Mesenchymal stem cell (in vitro differentiated cells and primary cell): ENCODE data around the gene C5AR1.

ENCODE experiments used
- DNase-seq: peaks from one replicate; pipeline ENCODE4 v3.0.0-alpha.2; 2013
- H2AFZ ChIP-seq: one replicate; pipeline ENCODE4 v1.6.1; 2013; ENCODE audit warnings: low read depth, mild to moderate bottlenecking, control low read depth, inconsistent platforms, low read length, moderate library complexity
- H2AK5ac ChIP-seq: 2 replicates; pipeline ENCODE4 v1.6.1; 2013; ENCODE audit warnings: low read length, moderate library complexity, mild to moderate bottlenecking, inconsistent platforms; ENCODE audit not compliant: severe bottlenecking
- H2BK120ac ChIP-seq: one replicate; pipeline ENCODE4 v1.6.1; 2013; ENCODE audit warnings: low read depth, mild to moderate bottlenecking, inconsistent platforms, low read length, moderate library complexity
- H2BK12ac ChIP-seq, 2 experiments: one replicate each; pipeline ENCODE4 v1.6.1; 2013; ENCODE audit warnings: inconsistent platforms in 2 of 2, low read length in 2 of 2, mild to moderate bottlenecking in 2 of 2, moderate library complexity in 2 of 2, control low read depth in 1 of 2
- H2BK15ac ChIP-seq: one replicate; pipeline ENCODE4 v1.6.1; 2013; ENCODE audit warnings: mild to moderate bottlenecking, low read depth, inconsistent platforms; ENCODE audit not compliant: poor library complexity, severe bottlenecking
- H2BK5ac ChIP-seq: 2 replicates; pipeline ENCODE4 v1.6.1; 2013; ENCODE audit warnings: low read depth, mild to moderate bottlenecking, low read length, control low read depth, inconsistent platforms; ENCODE audit not compliant: poor library complexity, severe bottlenecking
- H3K14ac ChIP-seq, 2 experiments: one replicate each; pipeline ENCODE4 v1.6.1; 2013; ENCODE audit warnings: inconsistent platforms in 2 of 2, low read length in 2 of 2, control low read depth in 1 of 2, mild to moderate bottlenecking in 1 of 2, moderate library complexity in 1 of 2
- H3K18ac ChIP-seq, 2 experiments: one replicate each; pipeline ENCODE4 v1.6.1; 2013; ENCODE audit warnings: inconsistent platforms in 2 of 2, low read length in 2 of 2, control low read depth in 1 of 2, low read depth in 1 of 2, mild to moderate bottlenecking in 1 of 2
- H3K23ac ChIP-seq, 2 experiments: one replicate each; pipeline ENCODE4 v1.6.1; 2013; ENCODE audit warnings: inconsistent platforms in 2 of 2, low read length in 2 of 2, mild to moderate bottlenecking in 2 of 2, moderate library complexity in 2 of 2, control low read depth in 1 of 2
- H3K27ac ChIP-seq: 2 replicates; pipeline ENCODE4 v1.5.1; 2013; ENCODE audit warnings: mild to moderate bottlenecking, moderate library complexity, low read length, control low read depth, inconsistent platforms; ENCODE audit not compliant: poor library complexity, severe bottlenecking
- H3K27me3 ChIP-seq, 2 experiments: 2 replicates each; pipeline versions ENCODE4 v1.6.1 to v1.7.0; 2013; ENCODE audit warnings: low read length in 2 of 2, mild to moderate bottlenecking in 2 of 2, moderate library complexity in 2 of 2, control low read depth in 1 of 2, inconsistent platforms in 1 of 2; ENCODE audit not compliant: control insufficient read depth in 1 of 2, insufficient read depth in 1 of 2
- H3K36me3 ChIP-seq, 2 experiments: 2 replicates each; pipeline versions ENCODE4 v1.6.1 to v1.7.0; 2013; ENCODE audit warnings: low read length in 2 of 2, control low read depth in 1 of 2, inconsistent platforms in 1 of 2, low read depth in 1 of 2, mild to moderate bottlenecking in 1 of 2; ENCODE audit not compliant: insufficient read depth in 2 of 2, control insufficient read depth in 1 of 2
- H3K4ac ChIP-seq, 2 experiments: one replicate each; pipeline ENCODE4 v1.6.1; 2013; ENCODE audit warnings: inconsistent platforms in 2 of 2, low read length in 2 of 2, mild to moderate bottlenecking in 2 of 2, moderate library complexity in 2 of 2, control low read depth in 1 of 2, low read depth in 1 of 2
- H3K4me1 ChIP-seq: 2 replicates; pipeline ENCODE4 v1.6.1; 2013; ENCODE audit warnings: low read depth, low read length, control low read depth; ENCODE audit not compliant: control insufficient read depth, insufficient read depth
- H3K4me2 ChIP-seq: 2 replicates; pipeline ENCODE4 v1.6.1; 2013; ENCODE audit warnings: low read length, mild to moderate bottlenecking, inconsistent platforms; ENCODE audit not compliant: poor library complexity, severe bottlenecking
- H3K4me3 ChIP-seq, 2 experiments: 2 replicates each; pipeline versions ENCODE4 v1.5.1 to v1.7.0; 2013; ENCODE audit warnings: low read length in 2 of 2, mild to moderate bottlenecking in 2 of 2, control low read depth in 1 of 2, low read depth in 1 of 2; ENCODE audit not compliant: insufficient read depth in 1 of 2
- H3K79me1 ChIP-seq: replicated peaks from 2 replicates; pipeline ENCODE4 v1.6.1; 2013; ENCODE audit warnings: mild to moderate bottlenecking, control low read depth, low read length, inconsistent platforms; ENCODE audit not compliant: poor library complexity, severe bottlenecking
- H3K9ac ChIP-seq: 2 replicates; pipeline ENCODE4 v1.7.0; 2013; ENCODE audit warnings: mild to moderate bottlenecking, low read length, moderate library complexity
- H3K9me3 ChIP-seq: 2 replicates; pipeline ENCODE4 v1.7.0; 2013; ENCODE audit warnings: mild to moderate bottlenecking, low read length; ENCODE audit not compliant: control insufficient read depth
- H4K8ac ChIP-seq: one replicate; pipeline ENCODE4 v1.6.1; 2013; ENCODE audit warnings: inconsistent platforms, mild to moderate bottlenecking, low read length, moderate library complexity
- H4K91ac ChIP-seq: one replicate; pipeline ENCODE4 v1.6.1; 2013; ENCODE audit warnings: mild to moderate bottlenecking, low read length, inconsistent platforms
- WGBS: methylation state at CpG from one replicate; pipeline ENCODE4 v1.1.7; 2013; ENCODE audit warnings: mixed read lengths; 5-methylcytosine and 5-hydroxymethylcytosine counted together

C5AR1 gene

GRCh38 chr19:47340477-47341208, 31.0 kb downstream of the C5AR1 start:
- no peak overlapping the region for H2AFZ ChIP-seq
- H3K4me2 ChIP-seq = no peak overlapping the region
- no peak overlapping the region for H3K4ac ChIP-seq
- no peak overlapping the region for H3K4me3 ChIP-seq
- H3K23ac ChIP-seq = no peak overlapping the region
- no peak overlapping the region for H2BK15ac ChIP-seq
- H3K9me3 ChIP-seq = no peaks in the 10 kb centered on the region
- H4K8ac ChIP-seq = no peak overlapping the region
- no peak overlapping the region for H2BK120ac ChIP-seq
- DNase-seq = no peak
- no peaks in the 10 kb centered on the region for H3K36me3 ChIP-seq
- H4K91ac ChIP-seq = peak overlapping the region; percentile 28
- no peak overlapping the region for H2AK5ac ChIP-seq
- no peak overlapping the region for H2BK12ac ChIP-seq
- 91% methylated on average over 29 of the region's 29 CpGs for WGBS
- H3K9ac ChIP-seq = no peak overlapping the region
- no peak overlapping the region for H2BK5ac ChIP-seq
- H3K27me3 ChIP-seq = peaks cover 7% of the 10 kb centered on the region in 2 experiments
- no peak overlapping the region for H3K14ac ChIP-seq
- no peaks in the 10 kb centered on the region for H3K79me1 ChIP-seq
- H3K18ac ChIP-seq = no peak overlapping the region
- H3K27ac ChIP-seq = no peak overlapping the region
- H3K4me1 ChIP-seq = peaks cover 1% of the 10 kb centered on the region

DNA sequence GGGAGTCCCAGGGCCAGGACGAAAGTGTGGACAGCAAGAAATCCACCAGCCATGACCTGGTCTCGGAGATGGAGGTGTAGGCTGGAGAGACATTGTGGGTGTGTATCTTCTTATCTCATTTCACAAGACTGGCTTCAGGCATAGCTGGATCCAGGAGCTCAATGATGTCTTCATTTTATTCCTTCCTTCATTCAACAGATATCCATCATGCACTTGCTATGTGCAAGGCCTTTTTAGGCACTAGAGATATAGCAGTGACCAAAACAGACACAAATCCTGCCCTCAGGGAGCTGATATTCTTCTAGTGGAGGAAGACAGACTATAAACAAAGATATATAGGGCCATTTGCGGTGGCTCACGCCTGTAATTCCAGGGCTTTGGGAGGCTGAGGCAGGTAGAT, 32.1 kb downstream of the C5AR1 start:
- Histone ChIP-seq H2BK5ac (no peak overlapping the region), H2BK120ac (no peak overlapping the region), H3K9ac (no peak overlapping the region), H3K27ac (no peak overlapping the region), H4K91ac (no peak overlapping the region), H2BK12ac (no peak overlapping the region), H3K14ac (no peak overlapping the region), H3K18ac (no peak overlapping the region), H4K8ac (no peak overlapping the region), H2AK5ac (no peak overlapping the region), H3K4me1 (peaks cover 1% of the 10 kb centered on the region), H2AFZ (no peak overlapping the region), H3K36me3 (no peaks in the 10 kb centered on the region), H3K4me3 (no peak overlapping the region), H3K27me3 (peaks cover 7% of the 10 kb centered on the region in 2 experiments), H3K4ac (no peak overlapping the region), H2BK15ac (no peak overlapping the region), H3K4me2 (no peak overlapping the region), H3K23ac (no peak overlapping the region), H3K9me3 (no peaks in the 10 kb centered on the region), H3K79me1 (no peaks in the 10 kb centered on the region)
- DNase-seq = no peak
- 100% methylated on average over 3 of the region's 4 CpGs for WGBS

DNA sequence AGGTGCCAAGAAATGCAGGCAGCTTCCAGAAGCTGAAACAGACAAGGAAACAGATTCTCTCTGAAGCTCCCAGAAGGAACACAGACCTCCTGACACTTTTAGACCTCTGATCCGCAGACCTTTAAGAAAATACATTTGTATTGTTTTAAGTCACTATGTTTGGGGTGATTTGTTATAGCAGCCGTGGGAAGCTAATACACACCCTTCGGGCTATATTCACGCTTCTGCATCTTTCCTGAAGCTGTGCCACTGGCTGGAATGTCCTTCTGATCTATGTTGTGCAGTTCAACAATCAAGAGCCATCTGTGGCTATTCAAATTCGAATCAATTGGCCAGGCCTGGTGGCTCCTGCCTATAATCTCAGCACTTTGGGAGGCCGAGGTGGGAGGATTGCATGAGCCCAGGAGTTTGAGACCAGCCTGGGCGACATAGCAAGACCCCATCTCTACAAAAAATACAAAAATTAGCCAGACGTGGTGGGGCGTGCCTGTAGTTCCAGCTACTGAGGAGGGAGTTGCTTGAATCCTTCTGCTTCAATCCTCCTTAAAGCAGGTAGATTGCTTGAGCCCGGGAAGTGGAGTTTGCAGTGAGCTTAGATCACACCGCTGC, 33.6 kb downstream of the C5AR1 start:
- Histone ChIP-seq H3K23ac (no peak overlapping the region), H3K4me2 (no peak overlapping the region), H3K4ac (no peak overlapping the region), H2BK120ac (no peak overlapping the region), H3K9me3 (no peaks in the 10 kb centered on the region), H2BK15ac (no peak overlapping the region), H3K4me3 (no peak overlapping the region), H3K9ac (no peak overlapping the region), H2BK12ac (no peak overlapping the region), H3K18ac (no peak overlapping the region), H4K8ac (no peak overlapping the region), H3K79me1 (no peaks in the 10 kb centered on the region), H3K4me1 (no peaks in the 10 kb centered on the region), H2AFZ (no peak overlapping the region), H3K27ac (no peak overlapping the region), H3K14ac (no peak overlapping the region), H2AK5ac (no peak overlapping the region), H3K27me3 (peaks cover 7% of the 10 kb centered on the region in 2 experiments), H2BK5ac (no peak overlapping the region), H3K36me3 (no peaks in the 10 kb centered on the region), H4K91ac (no peak overlapping the region)
- 87% methylated on average over 10 of the region's 11 CpGs for WGBS
- DNase-seq = no peak

GRCh38 chr19:47344425-47344824, 34.8 kb downstream of the C5AR1 start:
- Histone ChIP-seq H3K4me3 (no peak overlapping the region), H3K9me3 (no peaks in the 10 kb centered on the region), H3K9ac (no peak overlapping the region), H3K14ac (no peak overlapping the region), H4K91ac (no peak overlapping the region), H3K36me3 (no peaks in the 10 kb centered on the region), H2BK120ac (no peak overlapping the region), H2AFZ (no peak overlapping the region), H3K79me1 (peaks cover 2% of the 10 kb centered on the region), H2AK5ac (no peak overlapping the region), H3K4me2 (no peak overlapping the region), H2BK5ac (no peak overlapping the region), H3K27ac (no peak overlapping the region), H4K8ac (no peak overlapping the region), H3K27me3 (peaks cover 7% of the 10 kb centered on the region in 2 experiments), H3K18ac (no peak overlapping the region), H3K4me1 (no peaks in the 10 kb centered on the region), H3K4ac (no peak overlapping the region), H3K23ac (no peak overlapping the region), H2BK12ac (no peak overlapping the region), H2BK15ac (no peak overlapping the region)
- DNase-seq = no peak
- 88% methylated on average over 1 of the region's 1 CpG for WGBS
